ENCODE results near the gene ALG14.
A peak's percentile ranks its signal among the peaks of the same experiment; 100 is the strongest.
"Not testable (repeated sequence)": the region's sequence is repeated elsewhere in the genome, so short reads cannot be mapped to it uniquely, and the experiment has no call there.

Gene ALG14

GRCh38 chr1:94951509-94952208, 121.1 kb downstream of the ALG14 start:
- no peak for DNase-seq

GRCh38 chr1:94951046-94951445, 121.7 kb downstream of the ALG14 start:
- DNase-seq, result no peak

GRCh38 chr1:94949681-94950661, 122.8 kb downstream of the ALG14 start:
- DNase-seq, result no peak

GRCh38 chr1:94947437-94947836, 125.3 kb downstream of the ALG14 start:
- no peak for DNase-seq

- DNase-seq, result no peak
Measured at GRCh38 chr1:94946886-94947285, 125.9 kb downstream of the ALG14 start.

GRCh38 chr1:94942171-94943128, 130.3 kb downstream of the ALG14 start:
- DNase-seq, result no peak

- DNase-seq, result not testable (repeated sequence)
Measured at GRCh38 chr1:94941480-94941879, 131.3 kb downstream of the ALG14 start.

GRCh38 chr1:94940738-94941137, 132.0 kb downstream of the ALG14 start:
- no peak for DNase-seq

- DNase-seq, result no peak
Measured at GRCh38 chr1:94937820-94938219, 134.9 kb downstream of the ALG14 start.

- DNase-seq, result no peak
Measured at GRCh38 chr1:94936861-94937620, 135.7 kb downstream of the ALG14 start.

- no peak for DNase-seq
Measured at GRCh38 chr1:94935476-94935875, 137.3 kb downstream of the ALG14 start.

- DNase-seq, result no peak
Measured at GRCh38 chr1:94935034-94935433, 137.7 kb downstream of the ALG14 start.

- no peak for DNase-seq
Measured at GRCh38 chr1:94934551-94934950, 138.2 kb downstream of the ALG14 start.

GRCh38 chr1:94931254-94931841, 141.4 kb downstream of the ALG14 start:
- no peak for DNase-seq

GRCh38 chr1:94929351-94930217, 143.2 kb downstream of the ALG14 start:
- no peak for DNase-seq

GRCh38 chr1:94928293-94928939, 144.3 kb downstream of the ALG14 start:
- DNase-seq, result no peak

GRCh38 chr1:94927405-94928175, 145.2 kb downstream of the ALG14 start:
- DNase-seq, result no peak

GRCh38 chr1:94926915-94927404, 145.8 kb downstream of the ALG14 start, which contains the start of gene CNN3:
Gene CNN3 (minus strand): TSS chr1:94927110. CDS start chr1:94926894, 216 bp downstream.
- DNase-seq, result peak; percentile 43

All from activated CD4-positive, alpha-beta T cell treated with anti-CD3 and anti-CD28 coated beads, Interleukin-2, Interleukin-6, amounts not matched to agents 100 ng/mL and 50 ng/mL, durations not matched to agents 16 hours and 8 hours (primary cell).